ENCODE results near the gene CMTM3. TPM values are rescaled to one million over a fixed set of nuclear protein-coding genes. Genes with fewer than 3 reads are reported as not detected.

The CMTM3 gene
- total and polyA plus RNA-seq, 7 experiments from 2014 or later, result 52.0 to 138 (median 64.6) TPM

DNA sequence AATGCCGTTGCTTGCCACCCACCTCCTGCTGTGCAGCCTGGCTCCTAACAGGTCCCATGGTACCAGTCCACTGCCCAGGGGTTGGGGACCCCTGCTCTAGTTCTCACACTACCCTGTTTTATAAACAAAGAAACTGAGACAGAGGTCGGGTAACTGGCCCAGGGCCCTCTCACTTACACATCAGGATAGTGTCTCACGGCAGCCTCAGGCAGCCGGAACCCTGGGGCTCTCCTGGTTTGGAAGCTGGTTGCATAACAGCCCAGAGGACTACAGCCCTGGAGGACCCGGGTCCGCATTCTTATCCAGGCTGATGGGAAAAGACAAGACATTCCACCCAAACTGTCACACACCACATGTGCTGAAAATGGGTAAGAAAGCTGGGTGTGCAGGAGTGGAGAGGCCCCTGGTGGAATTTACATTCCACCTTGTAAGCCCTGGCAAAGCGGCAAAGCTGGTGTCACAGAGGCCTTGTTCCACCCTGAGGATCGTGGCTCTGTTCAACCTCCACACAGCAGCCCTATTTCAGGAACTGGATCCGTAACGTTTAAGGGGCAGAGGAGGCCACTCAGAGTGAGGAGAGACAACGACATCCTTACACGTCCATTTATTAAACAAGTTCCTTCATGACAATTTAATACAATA is 9.8 kb downstream of the CMTM3 start:
- Histone ChIP-seq H3K27me3 (ENCODE audit: control insufficient read depth in 2 of 2, insufficient read depth in 2 of 2, low read length in 2 of 2) (no peaks in the 10 kb centered on the region), H3K27ac (ENCODE audit: low read depth, low read length) (no peak overlapping the region), H3K36me3 (ENCODE audit: control insufficient read depth in 2 of 3, insufficient read depth in 3 of 3, low read length in 3 of 3) (peaks cover 5 to 51% (median 8%) of the 10 kb centered on the region in 3 experiments), H3K4me1 (ENCODE audit: control insufficient read depth in 2 of 2, insufficient read depth in 2 of 2, low read length in 2 of 2) (no peaks in the 10 kb centered on the region), H3K4me3 (ENCODE audit: low read length) (no peak overlapping the region), H3K9me3 (ENCODE audit: control insufficient read depth in 2 of 3, low read length in 3 of 3) (no peaks in the 10 kb centered on the region)
- no peaks in the 10 kb centered on the region for H3K27me3 Mint-ChIP-seq
- CTCF ChIA-PET, result no interaction called here
- H3K4me3 Mint-ChIP-seq, result no peak overlapping the region
- intact Hi-C loops (cut with micrococcal nuclease), result no loop called here
- H3K36me3 Mint-ChIP-seq, result peaks cover 0 to 12% (median 5%) of the 10 kb centered on the region in 5 donors
- peak overlapping the region in 1 of 9 donors; percentile 55 for H3K27ac Mint-ChIP-seq
- no peak for ATAC-seq
- DNase-seq, result no peak
- no peaks in the 10 kb centered on the region for H3K9me3 Mint-ChIP-seq
- peaks cover 0 to 5% (median 0%) of the 10 kb centered on the region in 7 donors for H3K4me1 Mint-ChIP-seq
- POLR2A ChIA-PET, result interaction anchor here (0.6 to 1.5 kb wide), 2 partner anchors 31 to 63 kb away, joined by 3 read pairs; no protein-coding TSS in a partner anchor

DNA sequence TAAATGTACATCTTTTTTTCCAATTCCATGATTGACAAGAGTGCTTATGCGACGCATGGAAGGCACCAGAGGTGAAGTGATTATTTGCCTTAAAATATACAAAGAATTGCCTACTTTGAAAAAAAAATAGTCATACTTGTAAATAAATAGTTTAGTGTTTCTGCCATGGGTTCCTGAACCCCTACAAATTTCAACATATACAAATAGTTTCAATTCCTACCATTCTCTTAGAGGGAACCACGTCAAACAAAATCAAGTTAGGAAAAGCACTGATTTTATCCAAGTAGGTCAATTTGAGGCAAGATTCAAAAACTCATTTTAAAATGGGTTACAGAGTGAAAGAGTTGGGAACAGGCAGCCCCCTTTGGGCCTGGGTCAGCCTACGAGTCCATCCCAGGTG is 11.7 kb downstream of the CMTM3 start:
- peaks cover 0 to 32% (median 0%) of the 10 kb centered on the region in 3 experiments for H3K36me3 ChIP-seq (ENCODE audit: control insufficient read depth in 2 of 3, insufficient read depth in 3 of 3, low read length in 3 of 3)
- no peaks in the 10 kb centered on the region for H3K9me3 Mint-ChIP-seq
- no peaks in the 10 kb centered on the region for H3K27me3 ChIP-seq (ENCODE audit: control insufficient read depth in 2 of 2, insufficient read depth in 2 of 2, low read length in 2 of 2)
- H3K4me1 Mint-ChIP-seq, result peaks cover 0 to 4% (median 0%) of the 10 kb centered on the region in 7 donors
- CTCF ChIA-PET, result no interaction called here
- no peak overlapping the region for H3K4me3 ChIP-seq (ENCODE audit: low read length)
- no peaks in the 10 kb centered on the region for H3K4me1 ChIP-seq (ENCODE audit: control insufficient read depth in 2 of 2, insufficient read depth in 2 of 2, low read length in 2 of 2)
- DNase-seq (no peak), ATAC-seq (no peak)
- peaks cover 0 to 3% (median 0%) of the 10 kb centered on the region in 5 donors for H3K36me3 Mint-ChIP-seq
- no peaks in the 10 kb centered on the region for H3K9me3 ChIP-seq (ENCODE audit: control insufficient read depth in 2 of 3, low read length in 3 of 3)
- intact Hi-C loops (cut with micrococcal nuclease), result no loop called here
- no peaks in the 10 kb centered on the region for H3K27me3 Mint-ChIP-seq
- POLR2A ChIA-PET, result no interaction called here
- peak overlapping the region in 1 of 9 donors; percentile 36 for H3K27ac Mint-ChIP-seq
- no peak overlapping the region for H3K4me3 Mint-ChIP-seq
- no peak overlapping the region for H3K27ac ChIP-seq (ENCODE audit: low read depth, low read length)

DNA sequence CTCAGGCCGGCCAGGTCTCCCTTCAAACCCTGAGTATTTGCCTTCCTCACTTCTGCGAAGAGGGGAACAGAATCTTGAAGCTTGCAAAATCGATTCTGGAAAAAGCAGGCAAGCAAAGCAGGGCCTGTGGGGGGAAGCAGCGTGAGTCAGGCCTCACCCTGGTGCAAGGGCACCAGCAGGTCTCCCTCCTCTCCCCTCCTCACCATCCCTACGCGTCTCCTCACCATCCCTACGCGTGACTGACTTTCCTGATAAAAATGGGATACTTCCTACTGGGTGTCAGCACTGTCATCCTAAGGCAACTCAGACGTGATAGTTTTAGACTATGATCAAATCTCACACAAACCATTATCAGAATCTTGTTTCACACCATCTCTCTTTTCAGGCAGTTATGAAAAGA is 12.1 kb downstream of the CMTM3 start:
- Mint-ChIP-seq H3K9me3 (no peaks in the 10 kb centered on the region), H3K36me3 (no peaks in the 10 kb centered on the region), H3K27me3 (no peaks in the 10 kb centered on the region), H3K4me3 (no peak overlapping the region), H3K27ac (peak overlapping the region in 5 of 9 donors; percentile 4 to 76 (median 36)), H3K4me1 (peaks cover 0 to 4% (median 0%) of the 10 kb centered on the region in 7 donors)
- Histone ChIP-seq H3K9me3 (ENCODE audit: control insufficient read depth in 2 of 3, low read length in 3 of 3) (no peaks in the 10 kb centered on the region), H3K4me3 (ENCODE audit: low read length) (no peak overlapping the region), H3K4me1 (ENCODE audit: control insufficient read depth in 2 of 2, insufficient read depth in 2 of 2, low read length in 2 of 2) (no peaks in the 10 kb centered on the region), H3K36me3 (ENCODE audit: control insufficient read depth in 2 of 3, insufficient read depth in 3 of 3, low read length in 3 of 3) (peaks cover 0 to 28% (median 0%) of the 10 kb centered on the region in 3 experiments), H3K27ac (ENCODE audit: low read depth, low read length) (no peak overlapping the region), H3K27me3 (ENCODE audit: control insufficient read depth in 2 of 2, insufficient read depth in 2 of 2, low read length in 2 of 2) (no peaks in the 10 kb centered on the region)
- ChIA-PET POLR2A (no interaction called here), CTCF (interaction anchor here (0.8 kb wide), 1 partner anchor 8 kb away, joined by 3 read pairs; no protein-coding TSS in a partner anchor)
- intact Hi-C loops (cut with micrococcal nuclease), result no loop called here
- no peak for ATAC-seq
- DNase-seq, result no peak

DNA sequence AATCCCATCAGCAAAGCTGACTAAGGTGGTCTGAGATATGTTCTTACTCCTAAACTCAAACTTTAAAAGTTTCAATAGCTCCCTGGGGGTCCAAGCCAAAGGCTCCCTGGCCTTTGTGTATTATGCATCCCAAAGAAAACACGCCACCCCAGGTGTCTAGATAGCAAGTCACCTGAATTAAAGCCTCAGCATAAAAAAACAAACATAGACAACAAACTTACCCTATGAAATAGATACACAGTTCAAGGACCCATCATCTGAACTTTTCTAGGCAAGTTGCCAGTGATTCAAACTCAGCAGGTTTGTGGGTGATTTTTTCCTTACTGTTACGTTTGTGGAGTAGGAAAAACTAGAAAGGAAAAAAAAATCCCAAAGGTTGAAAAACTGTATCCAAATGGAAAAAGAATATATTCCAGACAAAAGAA is 12.5 kb downstream of the CMTM3 start:
- H3K4me3 ChIP-seq (ENCODE audit: low read length), result no peak overlapping the region
- ChIA-PET POLR2A (no interaction called here), CTCF (interaction anchor here (0.8 kb wide), 1 partner anchor 9 kb away, joined by 3 read pairs; no protein-coding TSS in a partner anchor)
- Mint-ChIP-seq H3K27me3 (no peaks in the 10 kb centered on the region), H3K4me3 (no peak overlapping the region), H3K9me3 (no peaks in the 10 kb centered on the region), H3K36me3 (no peaks in the 10 kb centered on the region), H3K27ac (peak overlapping the region in 4 of 9 donors; percentile 4 to 76 (median 29)), H3K4me1 (peaks cover 0 to 4% (median 0%) of the 10 kb centered on the region in 7 donors)
- no peak for DNase-seq
- H3K36me3 ChIP-seq (ENCODE audit: control insufficient read depth in 2 of 3, insufficient read depth in 3 of 3, low read length in 3 of 3), result peaks cover 0 to 24% (median 0%) of the 10 kb centered on the region in 3 experiments
- intact Hi-C loops (cut with micrococcal nuclease), result no loop called here
- no peaks in the 10 kb centered on the region for H3K9me3 ChIP-seq (ENCODE audit: control insufficient read depth in 2 of 3, low read length in 3 of 3)
- no peak overlapping the region for H3K27ac ChIP-seq (ENCODE audit: low read depth, low read length)
- no peaks in the 10 kb centered on the region for H3K4me1 ChIP-seq (ENCODE audit: control insufficient read depth in 2 of 2, insufficient read depth in 2 of 2, low read length in 2 of 2)
- no peaks in the 10 kb centered on the region for H3K27me3 ChIP-seq (ENCODE audit: control insufficient read depth in 2 of 2, insufficient read depth in 2 of 2, low read length in 2 of 2)
- ATAC-seq, result no peak

- peak overlapping the region in 2 of 9 donors; percentile 21 to 40 for H3K27ac Mint-ChIP-seq
- no peaks in the 10 kb centered on the region for H3K9me3 Mint-ChIP-seq
These were observed 13.2 kb downstream of the CMTM3 start for GRCh38 chr16:66617728-66618127.

GRCh38 chr16:66618588-66619375 is 14.3 kb downstream of the CMTM3 start:
- Mint-ChIP-seq H3K27me3 (no peaks in the 10 kb centered on the region), H3K27ac (peak overlapping the region in 1 of 9 donors; percentile 40), H3K4me3 (no peak overlapping the region), H3K9me3 (no peaks in the 10 kb centered on the region), H3K4me1 (peaks cover 0 to 2% (median 0%) of the 10 kb centered on the region in 7 donors), H3K36me3 (no peaks in the 10 kb centered on the region)
- DNase-seq, result no peak
- ChIA-PET CTCF (interaction anchor here (1.2 kb wide), 1 partner anchor 10 kb away, joined by 4 read pairs; no protein-coding TSS in a partner anchor), POLR2A (no interaction called here)
- Histone ChIP-seq H3K4me3 (ENCODE audit: low read length) (no peak overlapping the region), H3K9me3 (ENCODE audit: control insufficient read depth in 2 of 3, low read length in 3 of 3) (no peaks in the 10 kb centered on the region), H3K27ac (ENCODE audit: low read depth, low read length) (no peak overlapping the region), H3K4me1 (ENCODE audit: control insufficient read depth in 2 of 2, insufficient read depth in 2 of 2, low read length in 2 of 2) (no peaks in the 10 kb centered on the region), H3K36me3 (ENCODE audit: control insufficient read depth in 2 of 3, insufficient read depth in 3 of 3, low read length in 3 of 3) (peaks cover 0 to 6% (median 0%) of the 10 kb centered on the region in 3 experiments), H3K27me3 (ENCODE audit: control insufficient read depth in 2 of 2, insufficient read depth in 2 of 2, low read length in 2 of 2) (no peaks in the 10 kb centered on the region)
- intact Hi-C loops (cut with micrococcal nuclease), result no loop called here
- no peak for ATAC-seq

More at GRCh38 chr16:66617728-66618127, 13.2 kb downstream of the CMTM3 start:
- H3K9me3 ChIP-seq (ENCODE audit: control insufficient read depth in 2 of 3, low read length in 3 of 3), result no peaks in the 10 kb centered on the region
- H3K27me3 ChIP-seq (ENCODE audit: control insufficient read depth in 2 of 2, insufficient read depth in 2 of 2, low read length in 2 of 2), result no peaks in the 10 kb centered on the region
- H3K36me3 ChIP-seq (ENCODE audit: control insufficient read depth in 2 of 3, insufficient read depth in 3 of 3, low read length in 3 of 3), result peaks cover 0 to 16% (median 0%) of the 10 kb centered on the region in 3 experiments
- H3K4me3 ChIP-seq (ENCODE audit: low read length), result no peak overlapping the region
- H3K4me3 Mint-ChIP-seq, result no peak overlapping the region
- intact Hi-C loops (cut with micrococcal nuclease), result no loop called here
- peaks cover 0 to 2% (median 0%) of the 10 kb centered on the region in 7 donors for H3K4me1 Mint-ChIP-seq
- CTCF ChIA-PET, result interaction anchor here (1.2 kb wide), 1 partner anchor 9 kb away, joined by 4 read pairs; no protein-coding TSS in a partner anchor
- POLR2A ChIA-PET, result no interaction called here
- H3K4me1 ChIP-seq (ENCODE audit: control insufficient read depth in 2 of 2, insufficient read depth in 2 of 2, low read length in 2 of 2), result no peaks in the 10 kb centered on the region
- DNase-seq (no peak), ATAC-seq (no peak)
- no peaks in the 10 kb centered on the region for H3K27me3 Mint-ChIP-seq
- H3K27ac ChIP-seq (ENCODE audit: low read depth, low read length), result no peak overlapping the region
- H3K36me3 Mint-ChIP-seq, result no peaks in the 10 kb centered on the region
